ENCODE measurements around the gene RASSF7.

The RASSF7 gene

DNA sequence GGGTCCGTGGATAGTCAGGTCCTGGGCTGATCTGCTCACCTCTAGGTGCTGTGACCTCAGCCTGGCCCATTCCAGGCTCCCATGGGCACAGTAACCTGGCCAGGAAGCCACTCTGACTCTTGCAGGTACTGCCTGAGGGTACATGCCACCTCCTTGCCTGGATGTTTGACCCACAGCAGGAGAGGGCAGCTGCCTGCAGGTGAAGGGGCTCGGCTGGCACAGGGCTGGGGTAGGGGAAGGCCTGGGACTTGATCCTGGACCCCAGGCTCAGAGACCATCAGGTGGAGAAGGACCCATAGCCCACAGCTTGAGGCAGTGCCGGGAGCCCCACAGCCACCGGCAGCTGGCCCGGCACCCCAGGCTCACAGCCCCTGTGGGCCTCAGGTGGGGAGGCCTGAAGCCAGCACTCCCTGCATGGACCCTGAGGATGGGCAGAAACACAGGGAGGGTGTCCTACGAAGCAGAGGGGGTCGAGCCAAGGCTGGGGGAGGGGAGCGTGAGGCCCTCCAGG is 20.7 kb upstream of the RASSF7 start:
- TF ChIP-seq, protein P1, sequence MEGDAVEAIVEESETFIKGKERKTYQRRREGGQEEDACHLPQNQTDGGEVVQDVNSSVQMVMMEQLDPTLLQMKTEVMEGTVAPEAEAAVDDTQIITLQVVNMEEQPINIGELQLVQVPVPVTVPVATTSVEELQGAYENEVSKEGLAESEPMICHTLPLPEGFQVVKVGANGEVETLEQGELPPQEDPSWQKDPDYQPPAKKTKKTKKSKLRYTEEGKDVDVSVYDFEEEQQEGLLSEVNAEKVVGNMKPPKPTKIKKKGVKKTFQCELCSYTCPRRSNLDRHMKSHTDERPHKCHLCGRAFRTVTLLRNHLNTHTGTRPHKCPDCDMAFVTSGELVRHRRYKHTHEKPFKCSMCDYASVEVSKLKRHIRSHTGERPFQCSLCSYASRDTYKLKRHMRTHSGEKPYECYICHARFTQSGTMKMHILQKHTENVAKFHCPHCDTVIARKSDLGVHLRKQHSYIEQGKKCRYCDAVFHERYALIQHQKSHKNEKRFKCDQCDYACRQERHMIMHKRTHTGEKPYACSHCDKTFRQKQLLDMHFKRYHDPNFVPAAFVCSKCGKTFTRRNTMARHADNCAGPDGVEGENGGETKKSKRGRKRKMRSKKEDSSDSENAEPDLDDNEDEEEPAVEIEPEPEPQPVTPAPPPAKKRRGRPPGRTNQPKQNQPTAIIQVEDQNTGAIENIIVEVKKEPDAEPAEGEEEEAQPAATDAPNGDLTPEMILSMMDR (IDR thresholded peaks at IDR 0.05; ENCODE audit: insufficient read depth, missing control alignments): no peak
- DNase-seq (ENCODE audit: insufficient read length, low spot score) (no peak), FAIRE-seq (no peak)

DNA sequence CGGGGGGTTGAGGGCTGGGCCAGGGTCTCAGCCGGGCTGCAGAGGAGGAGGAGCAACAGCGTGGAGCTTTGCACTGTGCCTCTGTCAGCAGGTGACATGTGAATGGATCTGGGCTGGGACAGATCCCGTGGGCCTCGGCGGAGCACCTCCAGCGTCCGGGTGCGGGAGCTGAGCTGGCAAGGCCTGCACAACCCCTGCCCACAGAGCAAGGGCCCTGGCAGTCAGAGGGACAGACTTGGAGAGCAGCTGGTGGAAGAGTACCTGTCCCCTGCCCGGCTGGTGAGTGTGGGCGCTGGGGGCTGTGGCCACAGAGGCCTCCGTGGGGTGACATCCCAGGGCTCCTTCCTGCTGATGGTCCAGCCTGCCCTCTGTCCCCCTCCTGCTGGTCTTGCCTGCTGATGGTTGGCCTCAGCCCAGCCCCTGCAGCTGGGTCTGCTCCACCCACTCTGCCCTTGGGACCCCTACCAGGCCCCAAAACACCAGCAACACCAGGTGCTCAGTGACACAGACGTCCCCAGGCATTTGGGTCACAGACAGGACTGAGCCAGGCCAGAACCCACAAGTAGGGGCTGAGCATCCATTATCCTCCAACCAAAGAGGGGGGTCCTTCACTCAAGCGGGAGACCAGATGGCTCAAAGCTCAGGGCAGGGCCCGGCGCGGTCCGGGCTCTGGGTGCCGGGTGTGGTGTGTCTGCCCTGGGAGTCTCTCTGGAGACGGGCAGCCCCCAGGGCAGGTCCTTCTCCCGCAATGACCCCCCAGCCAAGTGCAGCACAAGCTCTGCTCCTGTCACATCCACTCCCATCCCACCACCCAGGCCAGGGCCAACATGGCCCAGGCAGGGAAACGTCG is 20.0 kb upstream of the RASSF7 start:
- DNase-seq (ENCODE audit: insufficient read length, low spot score) (no peak), FAIRE-seq (no peak)
- TF ChIP-seq, protein P1 (IDR thresholded peaks at IDR 0.05; ENCODE audit: insufficient read depth, missing control alignments): no peak

DNA sequence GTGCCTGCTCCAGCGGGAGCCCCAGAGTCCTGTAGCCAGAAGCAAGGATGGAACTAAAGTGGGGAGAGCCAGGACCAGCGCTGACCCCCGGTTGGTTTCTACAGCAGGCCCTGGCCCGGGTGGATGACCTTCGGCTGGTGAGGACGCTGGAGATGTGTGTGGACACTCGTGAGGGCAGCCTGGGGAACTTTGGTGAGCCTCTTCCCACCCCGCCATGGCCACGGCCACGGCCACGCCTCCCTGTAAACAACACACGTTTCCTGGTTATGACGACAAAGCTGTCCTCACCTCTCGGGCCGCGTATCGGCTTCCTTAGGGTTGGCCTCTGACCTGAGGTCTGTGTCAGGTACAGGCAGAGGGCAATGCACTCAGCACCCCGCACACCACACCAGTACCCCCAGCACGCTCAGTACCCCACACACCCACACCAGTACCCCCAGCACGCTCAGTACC is 19.3 kb upstream of the RASSF7 start:
- no peak for DNase-seq (ENCODE audit: insufficient read length, low spot score)
- no peak for FAIRE-seq
- TF ChIP-seq, protein P1 (IDR thresholded peaks at IDR 0.05; ENCODE audit: insufficient read depth, missing control alignments): no peak

DNA sequence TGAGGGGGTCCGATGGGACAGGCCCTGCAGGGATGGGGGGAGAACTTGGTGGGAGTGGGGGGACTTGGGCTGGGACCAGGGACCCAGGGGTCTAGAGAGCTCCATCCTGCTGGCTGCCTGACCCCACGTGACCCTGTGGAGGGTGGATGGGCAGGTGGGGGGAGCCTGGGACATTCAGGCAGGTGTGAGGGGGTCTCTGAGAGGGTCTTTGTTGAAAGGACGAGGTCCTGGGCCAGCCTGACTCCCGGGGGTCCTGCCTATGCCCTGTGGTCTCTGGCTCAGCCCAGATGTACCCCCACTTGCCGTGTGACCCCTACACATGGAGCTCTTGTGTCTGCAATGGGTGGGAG is 16.0 kb upstream of the RASSF7 start:
- TF ChIP-seq, protein P1 (IDR thresholded peaks at IDR 0.05; ENCODE audit: insufficient read depth, missing control alignments): no peak
- no peak for FAIRE-seq
- no peak for DNase-seq (ENCODE audit: insufficient read length, low spot score)

DNA sequence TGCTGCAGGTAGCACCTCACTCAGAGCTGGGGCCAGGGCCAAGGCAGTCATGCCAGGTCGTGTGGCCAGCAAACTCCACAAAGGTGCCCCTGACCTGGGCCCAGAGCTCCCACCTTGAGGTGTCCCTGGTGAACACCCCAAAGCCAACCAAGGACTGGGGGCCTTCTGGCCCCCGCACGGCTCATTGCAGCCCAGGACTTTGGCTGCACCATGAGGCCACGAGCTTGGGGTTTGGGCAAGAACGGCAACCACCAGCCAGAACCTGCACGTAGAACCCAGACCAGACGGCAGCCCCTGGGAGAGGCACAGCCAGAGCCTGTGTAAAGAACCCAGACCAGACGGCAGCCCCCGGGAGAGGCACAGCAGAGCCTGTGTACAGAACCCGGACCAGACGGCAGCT is 15.6 kb upstream of the RASSF7 start:
- FAIRE-seq: no peak
- no peak for DNase-seq (ENCODE audit: insufficient read length, low spot score)
- TF ChIP-seq, protein P1 (IDR thresholded peaks at IDR 0.05; ENCODE audit: insufficient read depth, missing control alignments): no peak

DNA sequence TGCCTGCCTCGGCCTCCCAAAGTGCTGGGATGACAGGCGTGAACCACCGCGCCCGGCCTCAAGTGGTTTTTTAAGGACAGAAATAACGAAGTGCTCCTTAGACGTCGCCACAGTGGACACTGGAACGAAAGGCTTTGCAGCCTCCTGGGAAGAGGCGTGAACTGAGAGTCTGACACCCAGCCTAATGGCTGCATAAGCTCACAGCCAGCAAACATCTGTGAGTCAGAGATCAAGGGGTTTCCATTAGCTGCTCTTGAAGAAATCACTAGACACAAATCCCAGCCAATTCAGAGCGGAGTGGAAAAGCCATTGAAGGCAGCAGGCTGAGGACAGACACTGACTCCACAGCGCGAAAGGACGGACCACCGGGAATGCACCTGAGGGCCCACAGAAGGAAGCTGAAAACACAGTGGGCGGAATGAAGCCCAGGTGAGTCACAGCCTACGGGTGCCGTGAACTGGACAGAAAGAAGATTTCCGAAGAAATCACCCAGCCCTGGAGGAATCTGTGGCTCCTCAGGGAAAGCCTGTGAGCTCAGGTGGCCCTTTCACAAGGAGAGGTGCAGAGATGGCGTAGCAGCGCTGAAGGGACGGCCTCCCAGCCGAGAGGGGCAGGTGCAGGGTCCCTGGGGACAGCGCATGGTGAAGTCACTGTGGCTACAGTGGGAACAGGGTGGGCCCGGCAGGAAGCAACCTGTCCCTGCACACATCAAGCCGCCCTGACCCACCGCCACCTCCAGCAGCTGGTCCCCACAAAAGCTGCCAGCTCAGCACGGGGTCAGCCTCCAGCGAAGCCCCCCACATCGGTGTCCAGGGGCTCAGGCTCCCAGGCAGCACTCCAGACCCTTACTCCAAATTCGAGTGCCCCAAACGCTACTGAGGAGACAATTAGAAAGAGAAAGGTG is 11.8 kb upstream of the RASSF7 start:
- FAIRE-seq (no peak), DNase-seq (ENCODE audit: insufficient read length, low spot score) (no peak)
- TF ChIP-seq, protein P1 (IDR thresholded peaks at IDR 0.05; ENCODE audit: insufficient read depth, missing control alignments): no peak

Measured in D721Med (cell line).